Muscle layer of duodenum (tissue), 2 donors: ENCODE measurements around the gene CADM2.

ENCODE experiments used
- H3K27ac ChIP-seq: one replicate; pipeline ENCODE4 v1.7.0; 2013; ENCODE audit warnings: mild to moderate bottlenecking, low read length
- H3K27me3 ChIP-seq: one replicate; pipeline ENCODE4 v1.7.0; 2013; ENCODE audit warnings: low read depth, mild to moderate bottlenecking, control low read depth, low read length
- H3K36me3 ChIP-seq, 2 donors: one replicate each; pipeline ENCODE4 v1.7.0; 2013; ENCODE audit warnings: low read length in 2 of 2, control low read depth in 1 of 2, mild to moderate bottlenecking in 1 of 2; ENCODE audit not compliant: insufficient read depth in 2 of 2, control insufficient read depth in 1 of 2
- H3K4me1 ChIP-seq, 2 donors: one replicate each; pipeline ENCODE4 v1.7.0; 2013; ENCODE audit warnings: low read length in 2 of 2, mild to moderate bottlenecking in 2 of 2, control low read depth in 1 of 2, moderate library complexity in 1 of 2; ENCODE audit not compliant: insufficient read depth in 2 of 2, control insufficient read depth in 1 of 2
- H3K4me3 ChIP-seq, 2 donors: one replicate each; pipeline ENCODE4 v1.7.0; 2013; ENCODE audit warnings: low read length in 2 of 2, low read depth in 1 of 2, mild to moderate bottlenecking in 1 of 2
- H3K9me3 ChIP-seq, 2 donors: one replicate each; pipeline ENCODE4 v1.7.0; 2013; ENCODE audit warnings: low read length in 2 of 2, control low read depth in 1 of 2, mild to moderate bottlenecking in 1 of 2; ENCODE audit not compliant: control insufficient read depth in 1 of 2
- donor health status: healthy.

The CADM2 gene

GRCh38 chr3:85576091-85576690 is 617.4 kb downstream of the CADM2 start:
- Histone ChIP-seq H3K4me3 (no peak overlapping the region), H3K4me1 (no peaks in the 10 kb centered on the region), H3K36me3 (no peaks in the 10 kb centered on the region), H3K9me3 (no peaks in the 10 kb centered on the region), H3K27ac (no peak overlapping the region), H3K27me3 (no peaks in the 10 kb centered on the region)

- H3K36me3 ChIP-seq = no peaks in the 10 kb centered on the region
- H3K4me3 ChIP-seq = no peak overlapping the region
- H3K27me3 ChIP-seq = no peaks in the 10 kb centered on the region
- H3K9me3 ChIP-seq = no peaks in the 10 kb centered on the region
- H3K27ac ChIP-seq = no peak overlapping the region
- H3K4me1 ChIP-seq = no peaks in the 10 kb centered on the region
These were observed 618.0 kb downstream of the CADM2 start for GRCh38 chr3:85576697-85577200.

- Histone ChIP-seq H3K4me1 (no peaks in the 10 kb centered on the region), H3K36me3 (no peaks in the 10 kb centered on the region), H3K27ac (no peak overlapping the region), H3K27me3 (no peaks in the 10 kb centered on the region), H3K9me3 (no peaks in the 10 kb centered on the region), H3K4me3 (no peak overlapping the region)
These were observed 626.1 kb downstream of the CADM2 start for GRCh38 chr3:85584779-85585356.

GRCh38 chr3:85586018-85586417 is 627.2 kb downstream of the CADM2 start:
- no peaks in the 10 kb centered on the region for H3K4me1 ChIP-seq
- no peak overlapping the region for H3K4me3 ChIP-seq
- H3K27ac ChIP-seq = no peak overlapping the region
- no peaks in the 10 kb centered on the region for H3K36me3 ChIP-seq
- H3K9me3 ChIP-seq = no peaks in the 10 kb centered on the region
- no peaks in the 10 kb centered on the region for H3K27me3 ChIP-seq

DNA sequence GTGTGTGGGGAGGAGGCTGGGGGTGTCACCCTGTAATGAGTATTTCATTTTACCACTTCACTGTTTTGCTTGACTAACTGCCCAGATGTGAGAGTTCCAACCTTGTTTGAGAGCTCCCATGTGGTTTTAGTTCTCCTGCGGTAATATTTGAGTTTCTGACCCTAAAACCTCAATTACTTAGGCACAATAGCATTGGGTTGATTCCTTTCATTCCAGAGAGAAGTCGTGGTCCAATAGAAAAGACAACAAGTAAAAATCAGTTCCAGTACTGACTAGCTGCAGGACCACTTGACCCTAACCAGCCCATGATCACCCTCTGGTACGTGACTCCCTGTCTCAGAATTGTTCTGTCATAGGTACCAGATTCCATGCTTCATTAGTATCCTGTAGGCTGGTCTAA is 630.4 kb downstream of the CADM2 start:
- H3K36me3 ChIP-seq = no peaks in the 10 kb centered on the region
- H3K4me1 ChIP-seq = no peaks in the 10 kb centered on the region
- no peak overlapping the region for H3K27ac ChIP-seq
- no peak overlapping the region for H3K4me3 ChIP-seq
- no peaks in the 10 kb centered on the region for H3K9me3 ChIP-seq
- H3K27me3 ChIP-seq = no peaks in the 10 kb centered on the region

- Histone ChIP-seq H3K36me3 (no peaks in the 10 kb centered on the region), H3K4me1 (no peaks in the 10 kb centered on the region), H3K4me3 (no peak overlapping the region), H3K9me3 (no peaks in the 10 kb centered on the region), H3K27me3 (no peaks in the 10 kb centered on the region), H3K27ac (no peak overlapping the region)
These were observed 632.7 kb downstream of the CADM2 start for GRCh38 chr3:85591451-85591850.

GRCh38 chr3:85592256-85592655 is 633.5 kb downstream of the CADM2 start:
- Histone ChIP-seq H3K27me3 (no peaks in the 10 kb centered on the region), H3K4me3 (no peak overlapping the region), H3K4me1 (no peaks in the 10 kb centered on the region), H3K27ac (no peak overlapping the region), H3K36me3 (no peaks in the 10 kb centered on the region), H3K9me3 (no peaks in the 10 kb centered on the region)

GRCh38 chr3:85594676-85595075 is 635.9 kb downstream of the CADM2 start:
- Histone ChIP-seq H3K4me3 (no peak overlapping the region), H3K36me3 (no peaks in the 10 kb centered on the region), H3K27ac (no peak overlapping the region), H3K27me3 (no peaks in the 10 kb centered on the region), H3K9me3 (no peaks in the 10 kb centered on the region), H3K4me1 (no peaks in the 10 kb centered on the region)

DNA sequence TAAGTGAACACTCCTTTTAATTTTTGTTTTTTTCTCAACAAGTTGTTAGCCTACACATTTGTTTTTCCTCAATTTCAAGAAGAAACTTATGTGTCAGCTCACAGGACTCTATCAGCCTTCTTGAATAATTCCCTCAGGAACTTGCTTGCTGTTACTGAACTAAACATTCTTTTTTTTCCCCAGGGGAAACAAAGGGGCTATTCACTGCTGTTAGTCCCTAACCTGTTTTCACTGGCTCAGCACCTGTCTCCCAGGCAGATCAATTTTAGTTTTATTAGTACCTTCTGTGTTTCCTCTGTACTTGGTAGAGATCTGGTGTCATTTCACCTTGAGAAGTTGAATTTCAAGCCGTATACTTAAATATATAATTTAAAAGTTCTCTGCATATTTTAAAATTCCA is 644.6 kb downstream of the CADM2 start:
- H3K36me3 ChIP-seq = no peaks in the 10 kb centered on the region
- H3K27me3 ChIP-seq = no peaks in the 10 kb centered on the region
- no peaks in the 10 kb centered on the region for H3K4me1 ChIP-seq
- H3K9me3 ChIP-seq = no peaks in the 10 kb centered on the region
- H3K27ac ChIP-seq = no peak overlapping the region
- no peak overlapping the region for H3K4me3 ChIP-seq

- Histone ChIP-seq H3K36me3 (no peaks in the 10 kb centered on the region), H3K4me3 (no peak overlapping the region), H3K9me3 (no peaks in the 10 kb centered on the region), H3K27ac (no peak overlapping the region), H3K27me3 (no peaks in the 10 kb centered on the region), H3K4me1 (no peaks in the 10 kb centered on the region)
These were observed 645.9 kb downstream of the CADM2 start for GRCh38 chr3:85604641-85605040.

DNA sequence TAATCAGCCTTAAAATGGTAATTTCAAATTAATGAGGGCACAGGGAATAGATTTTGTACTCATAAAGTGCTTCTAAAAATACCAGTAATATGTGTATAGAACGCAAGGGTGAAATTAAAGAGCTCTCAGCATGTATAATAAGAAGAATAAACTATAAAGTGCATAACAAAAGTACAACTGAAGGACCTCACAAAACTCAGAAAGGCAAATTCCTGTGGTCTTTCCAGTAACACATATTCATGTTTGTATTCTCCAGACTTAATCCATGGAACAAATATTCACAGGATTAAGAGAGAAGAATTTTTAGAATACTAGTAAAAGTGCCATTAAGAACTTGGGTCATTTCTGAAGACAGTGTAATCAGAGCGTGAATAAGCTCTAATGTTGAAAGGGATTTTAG is 646.3 kb downstream of the CADM2 start:
- H3K4me3 ChIP-seq = no peak overlapping the region

DNA sequence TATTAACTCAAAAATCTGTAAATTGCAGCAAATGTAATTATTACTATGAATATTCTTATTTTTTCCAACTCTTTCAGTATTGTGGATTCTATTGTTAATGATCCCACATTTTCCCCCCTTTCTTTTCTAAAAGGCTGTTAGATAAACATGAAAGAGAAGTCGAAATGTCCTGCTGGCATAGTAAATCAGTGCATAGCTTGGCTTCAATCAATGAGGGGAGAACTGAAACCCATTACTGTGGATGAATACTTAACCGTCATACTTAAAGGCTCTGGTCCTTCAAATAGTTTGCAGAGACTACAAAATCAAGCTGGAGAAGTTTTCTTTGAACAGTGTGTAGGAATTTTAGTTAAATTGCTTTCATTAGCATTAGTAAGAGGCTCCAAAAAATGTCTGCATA is 667.9 kb downstream of the CADM2 start:
- H3K27me3 ChIP-seq = no peaks in the 10 kb centered on the region
- no peaks in the 10 kb centered on the region for H3K4me1 ChIP-seq
- H3K9me3 ChIP-seq = peaks cover 0 to 3% of the 10 kb centered on the region in 2 donors
- no peak overlapping the region for H3K27ac ChIP-seq
- no peaks in the 10 kb centered on the region for H3K36me3 ChIP-seq
- no peak overlapping the region for H3K4me3 ChIP-seq

More for the DNA sequence above, 646.3 kb downstream of the CADM2 start:
- Histone ChIP-seq H3K9me3 (no peaks in the 10 kb centered on the region), H3K27ac (no peak overlapping the region), H3K36me3 (no peaks in the 10 kb centered on the region), H3K27me3 (no peaks in the 10 kb centered on the region), H3K4me1 (no peaks in the 10 kb centered on the region)
